Measurements from ENCODE around the gene TBL1Y.
"Not testable (repeated sequence)": the region's sequence is repeated elsewhere in the genome, so short reads cannot be mapped to it uniquely, and the experiment has no call there.

- TF ChIP-seq CTCF (IDR thresholded peaks at IDR 0.05; ENCODE audit: insufficient read depth, low read length, poor library complexity, severe bottlenecking); EZH2phosphoT487 (conservative IDR thresholded peaks at IDR 0.05; ENCODE audit: low read length): not testable (repeated sequence)
Observed at GRCh38 chrY:6902116-6902515, 8.4 kb upstream of the TBL1Y start.

Measured in SU-DHL-6 (cell line).